GM18502 (cell line): ENCODE measurements around the gene TPRG1.
"Not testable (repeated sequence)": the region's sequence is repeated elsewhere in the genome, so short reads cannot be mapped to it uniquely, and the experiment has no call there.

Experiments used
- ATAC-seq: cut with Tn5 transposase; IDR thresholded peaks from one replicate; pipeline ENCODE4 v1.9.1; 2021; ENCODE audit warnings: mild to moderate bottlenecking; ENCODE audit not compliant: unreplicated experiment, poor library complexity

Gene TPRG1

DNA sequence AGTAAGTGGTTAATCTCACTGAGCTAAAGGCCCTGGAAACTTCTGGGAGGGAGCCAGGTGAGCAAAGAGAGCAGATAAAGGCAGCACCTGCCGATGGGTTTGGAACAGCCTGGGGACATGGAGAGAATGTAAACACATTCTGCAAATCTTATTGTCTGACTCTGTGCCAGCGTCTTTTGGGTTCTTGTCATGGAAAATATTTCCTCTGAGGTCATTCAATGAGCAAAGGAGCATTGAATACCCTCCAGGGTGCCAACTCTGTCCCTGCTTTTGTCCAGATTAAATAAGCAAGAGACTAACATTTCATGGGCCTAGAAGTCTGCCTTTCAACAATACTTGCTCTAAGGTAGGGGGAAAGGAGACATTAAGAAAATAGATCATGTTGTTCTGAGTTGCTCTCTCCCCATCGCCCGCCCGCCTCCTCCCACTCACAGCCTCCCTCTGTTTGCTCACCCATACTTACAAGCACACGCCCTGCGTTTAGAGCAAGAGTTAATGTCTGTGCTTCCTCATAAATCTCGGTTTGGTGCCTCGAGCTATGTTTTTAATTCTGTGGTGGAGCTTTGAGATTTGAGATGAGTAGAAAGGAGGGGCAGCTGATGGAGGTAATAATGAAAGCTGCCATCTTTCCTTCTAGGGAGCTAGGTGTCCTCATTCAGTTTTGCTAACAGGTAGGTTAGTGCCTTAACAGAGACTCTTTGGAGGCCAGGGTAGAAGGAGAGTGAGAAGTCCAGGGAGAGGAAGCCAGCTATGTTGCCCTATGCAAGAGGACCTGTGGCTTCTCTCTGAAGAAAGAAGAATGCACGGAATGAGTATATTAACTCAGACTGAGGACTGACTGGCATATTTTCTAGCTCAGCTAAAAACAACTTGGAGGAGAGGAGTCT lies 132.9 kb downstream of the TPRG1 start:
- no peak for ATAC-seq

DNA sequence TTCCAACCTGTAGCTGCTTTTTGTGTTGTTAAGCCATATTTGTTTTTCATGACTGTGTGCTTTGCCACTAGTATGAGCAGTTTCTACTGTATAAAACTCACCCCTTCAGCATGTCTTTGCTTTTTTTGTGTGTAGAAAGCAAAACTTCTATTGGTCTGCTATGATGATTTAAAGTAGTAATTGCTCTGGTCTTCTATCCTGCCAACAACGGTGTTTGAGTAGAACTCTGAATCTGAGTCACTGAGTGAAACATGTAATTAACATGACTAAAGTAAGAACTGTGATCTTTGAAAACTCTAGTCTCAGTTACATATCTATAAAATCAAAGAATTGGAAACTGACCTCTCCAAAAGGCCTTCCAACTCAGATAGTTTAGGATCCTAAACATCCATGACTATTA lies 133.6 kb downstream of the TPRG1 start:
- peak; percentile 74 for ATAC-seq

DNA sequence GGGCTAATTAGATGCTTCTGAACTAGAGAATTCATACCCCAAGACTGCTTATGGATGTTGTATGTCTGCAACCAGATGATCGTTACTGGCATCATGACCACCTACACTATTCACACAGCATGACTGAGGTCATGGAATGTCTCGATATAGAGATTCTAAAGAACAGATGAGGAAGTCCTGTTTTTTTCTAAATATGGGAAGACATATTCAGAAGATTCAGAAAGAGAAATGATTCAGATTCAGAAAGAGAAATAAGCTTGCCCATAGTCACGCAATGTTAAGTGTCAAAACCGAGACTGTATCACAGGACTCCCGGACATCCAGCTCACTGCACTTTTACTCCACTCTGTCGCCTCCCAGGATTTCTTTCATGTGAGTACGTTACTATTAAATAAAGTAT lies 136.2 kb downstream of the TPRG1 start:
- ATAC-seq: no peak

DNA sequence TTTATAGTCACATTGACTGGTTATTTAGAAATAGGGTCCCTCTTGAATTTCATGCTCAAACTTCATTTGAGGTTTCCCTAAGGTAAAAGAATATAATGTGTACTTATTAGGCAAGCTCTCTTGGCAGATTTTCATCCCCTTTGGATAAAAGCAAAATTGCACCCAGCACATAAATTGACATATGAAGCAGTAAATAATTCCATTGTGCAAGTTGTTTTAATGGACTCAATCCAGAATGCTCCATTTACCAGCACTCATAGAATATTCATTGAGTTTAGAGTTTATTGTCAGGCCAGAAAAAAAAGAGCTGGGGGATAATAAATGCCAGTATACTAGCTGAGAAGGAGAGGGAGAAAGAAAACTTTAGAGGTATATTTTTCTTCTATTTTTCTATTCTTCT lies 136.8 kb downstream of the TPRG1 start:
- no peak for ATAC-seq

DNA sequence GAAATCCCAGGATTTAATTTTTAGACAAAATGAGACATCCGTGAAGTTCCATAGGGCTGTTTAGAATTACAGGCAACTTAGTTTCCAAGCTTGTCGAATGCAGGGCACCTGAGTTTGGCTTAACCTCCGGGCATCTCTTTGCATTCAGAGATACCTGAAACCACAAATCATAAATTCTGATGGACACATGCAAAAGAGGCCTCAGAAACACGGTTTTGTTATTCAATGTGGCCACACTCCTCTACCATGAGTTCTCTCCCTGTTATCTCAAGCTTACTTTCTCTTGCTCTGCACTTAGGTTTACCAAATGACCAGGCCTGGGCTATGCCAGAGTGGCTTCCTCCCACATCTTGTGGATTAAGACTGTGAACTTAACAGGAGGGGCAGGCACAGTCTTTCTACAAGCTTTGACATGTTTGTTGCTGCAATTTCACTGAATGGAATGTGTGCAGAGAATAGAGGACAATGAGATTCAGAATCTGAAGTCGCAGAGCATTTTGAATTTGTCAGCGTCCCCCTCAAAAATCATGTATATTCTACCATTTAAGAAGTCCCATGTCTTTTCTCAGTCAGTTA lies 137.7 kb downstream of the TPRG1 start:
- no peak for ATAC-seq

DNA sequence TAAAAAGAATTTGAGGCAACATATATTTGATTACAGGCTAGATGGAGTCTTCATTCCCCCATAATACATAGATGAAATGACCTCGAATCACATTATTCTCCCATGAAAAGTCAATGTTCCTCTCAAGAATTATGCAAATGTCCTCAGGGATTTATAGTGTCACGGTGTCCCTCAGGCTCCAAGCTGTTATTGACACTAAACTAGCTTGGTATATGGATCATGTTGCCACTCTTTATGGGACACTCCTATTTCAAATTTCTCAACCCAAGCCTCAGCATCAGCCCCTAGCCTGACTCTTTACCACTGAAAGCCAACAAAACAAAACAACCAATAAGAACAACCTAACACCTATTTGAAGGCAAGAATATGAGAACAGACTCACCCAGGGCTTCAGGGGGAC lies 139.8 kb downstream of the TPRG1 start:
- no peak for ATAC-seq

DNA sequence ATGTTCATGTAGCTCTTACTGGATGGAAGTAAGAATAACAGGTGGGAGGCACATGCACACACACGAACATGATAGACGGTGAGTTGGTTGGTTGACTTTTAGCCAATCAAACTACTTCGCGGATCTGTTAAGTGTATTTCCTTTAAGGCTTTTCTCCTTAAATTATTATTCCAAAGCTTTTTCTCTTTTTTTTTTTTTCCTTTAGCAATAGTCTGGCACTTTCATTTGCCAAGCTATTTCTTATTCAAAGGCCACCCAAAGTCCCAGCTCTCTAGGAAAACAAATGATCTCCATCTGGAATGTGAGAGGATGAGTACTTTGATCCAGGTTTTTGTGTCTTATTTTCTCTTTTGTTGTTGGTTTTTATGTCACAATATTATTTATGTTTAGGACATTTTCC lies 141.1 kb downstream of the TPRG1 start:
- ATAC-seq: no peak

DNA sequence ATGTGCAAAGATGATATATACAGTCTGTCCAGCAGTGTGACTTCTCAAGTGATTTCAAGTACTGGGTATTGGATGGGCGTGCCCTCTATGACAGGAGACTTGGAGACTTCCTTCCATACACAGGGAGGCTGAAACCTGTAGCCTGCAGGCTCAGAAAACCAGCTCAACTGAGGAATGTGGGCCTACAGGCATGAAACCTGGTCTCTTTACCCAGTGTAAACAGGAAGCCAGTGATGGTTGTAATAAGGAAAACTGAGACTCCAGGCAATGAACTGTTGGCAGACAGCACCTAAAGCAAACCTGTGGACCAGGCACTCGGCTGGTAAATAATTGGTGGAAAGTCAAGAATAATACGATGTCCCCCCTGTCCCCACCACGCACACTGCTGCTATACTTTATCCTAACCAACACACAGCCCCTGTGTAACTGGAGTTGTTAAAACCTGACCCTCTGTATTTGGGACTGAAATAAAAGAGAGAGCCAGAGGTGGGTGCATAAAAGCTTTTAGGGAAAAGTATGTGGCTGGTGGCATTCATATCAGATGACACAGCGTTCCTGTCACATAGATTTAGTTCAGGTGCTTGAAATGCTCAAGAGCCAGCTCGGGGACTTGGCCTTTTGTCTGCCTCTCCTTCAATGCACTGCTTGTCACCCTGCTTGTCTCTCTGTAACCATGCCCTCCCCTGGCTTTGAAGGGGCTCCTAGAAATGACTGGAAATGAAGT lies 144.7 kb downstream of the TPRG1 start:
- ATAC-seq: no peak

DNA sequence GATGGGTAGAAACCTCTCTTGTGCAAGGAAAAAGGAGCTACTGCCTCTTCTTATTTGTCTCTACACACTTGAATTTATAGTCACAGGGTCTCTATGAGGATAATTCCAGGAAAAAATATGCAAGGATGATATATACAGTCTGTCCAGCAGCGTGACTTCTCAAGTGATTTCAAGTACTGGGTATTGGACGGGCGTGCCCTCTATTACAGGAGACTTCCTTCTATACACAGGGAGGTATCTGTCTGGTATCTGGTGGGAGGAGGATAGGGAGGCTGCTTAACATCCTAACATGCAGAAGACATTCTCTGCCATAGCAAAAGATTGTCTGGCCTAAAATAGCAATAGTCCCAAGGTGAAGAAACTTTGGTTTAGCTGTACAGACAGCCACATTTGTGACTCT lies 146.1 kb downstream of the TPRG1 start:
- no peak for ATAC-seq

DNA sequence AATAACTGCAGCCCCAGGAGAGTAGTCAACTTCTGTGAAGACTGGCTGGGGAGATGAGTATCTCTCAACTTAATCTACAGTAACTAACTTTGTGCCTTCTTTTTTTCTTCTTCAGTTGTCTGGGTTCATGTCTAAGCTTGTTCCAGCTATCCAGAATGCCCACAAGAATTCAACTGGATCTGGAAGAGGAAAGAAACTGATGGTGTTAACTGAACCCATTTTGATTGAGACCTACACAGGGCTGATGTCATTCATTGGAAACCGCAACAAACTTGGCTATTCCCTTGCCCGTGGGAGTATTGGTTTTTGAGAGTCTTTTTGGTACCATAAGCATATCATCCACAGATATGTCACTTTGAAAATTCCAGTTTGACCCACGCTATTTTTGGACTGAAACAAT lies 148.7 kb downstream of the TPRG1 start:
- ATAC-seq: no peak

DNA sequence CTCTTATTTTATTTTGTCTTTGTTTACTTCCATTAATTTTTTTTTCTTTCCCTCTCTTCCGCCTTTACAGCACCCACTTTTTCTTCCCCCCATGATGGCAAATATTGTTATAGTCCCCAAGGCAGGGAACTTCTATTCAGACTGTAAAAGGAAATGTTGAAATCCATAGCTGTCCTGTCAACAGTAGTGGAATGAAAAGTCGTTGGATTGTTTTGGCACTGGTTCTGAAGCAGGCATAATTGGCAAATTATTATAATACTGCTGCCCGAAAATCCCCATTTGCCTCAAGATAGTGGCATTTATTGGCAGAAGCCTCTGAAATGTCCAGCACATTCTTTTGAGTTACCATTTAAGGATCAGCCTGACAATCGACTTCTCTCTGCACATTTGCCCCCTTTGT lies 150.6 kb downstream of the TPRG1 start:
- ATAC-seq: no peak

DNA sequence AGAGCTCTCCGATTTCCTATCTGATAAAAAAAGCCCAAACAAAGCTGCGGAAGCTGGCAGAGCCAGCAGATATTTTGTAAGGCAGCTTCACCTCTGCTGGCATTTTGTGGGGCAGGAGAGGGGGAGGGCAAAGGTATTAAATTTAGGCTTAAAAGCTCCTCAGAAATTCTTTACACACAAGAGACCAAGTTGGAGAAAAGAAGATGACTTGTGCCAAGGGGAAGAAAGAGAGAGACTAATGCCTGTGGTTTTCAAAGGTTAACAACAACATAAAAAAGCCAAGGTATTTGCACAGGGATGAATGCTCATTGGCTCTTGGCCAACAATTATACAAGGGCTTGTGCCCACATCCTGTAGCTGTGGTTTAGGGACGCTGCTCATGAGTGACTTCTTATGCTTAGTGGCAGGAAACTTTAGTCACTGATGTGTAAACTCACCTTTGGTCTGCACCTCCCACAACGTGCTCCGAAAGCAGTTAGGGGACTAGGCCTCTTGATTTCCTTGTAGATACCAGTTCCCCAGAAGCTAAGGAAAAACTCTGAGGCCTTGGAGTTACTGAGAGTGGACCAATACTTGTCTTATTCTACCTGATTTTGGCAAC lies 152.9 kb downstream of the TPRG1 start:
- ATAC-seq: peak; percentile 100

DNA sequence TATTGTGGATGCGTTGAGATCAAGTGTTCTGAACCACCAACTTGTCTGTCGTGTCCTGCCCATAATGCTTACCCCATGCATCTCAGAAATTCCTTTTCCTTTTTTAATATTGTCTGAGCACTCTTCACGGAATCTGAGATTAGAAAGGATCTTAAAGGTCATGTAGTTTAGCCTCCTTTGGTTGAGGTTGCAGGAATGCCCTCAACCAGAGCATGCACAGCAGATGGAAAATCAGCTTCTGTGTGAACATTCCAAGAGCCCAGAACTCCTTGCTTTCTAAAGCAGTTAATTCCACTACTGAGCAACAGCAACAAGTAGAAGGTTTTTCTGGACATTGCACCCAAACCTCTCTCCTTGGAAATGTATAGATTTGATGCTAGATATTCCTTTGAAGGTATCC lies 153.7 kb downstream of the TPRG1 start:
- no peak for ATAC-seq

DNA sequence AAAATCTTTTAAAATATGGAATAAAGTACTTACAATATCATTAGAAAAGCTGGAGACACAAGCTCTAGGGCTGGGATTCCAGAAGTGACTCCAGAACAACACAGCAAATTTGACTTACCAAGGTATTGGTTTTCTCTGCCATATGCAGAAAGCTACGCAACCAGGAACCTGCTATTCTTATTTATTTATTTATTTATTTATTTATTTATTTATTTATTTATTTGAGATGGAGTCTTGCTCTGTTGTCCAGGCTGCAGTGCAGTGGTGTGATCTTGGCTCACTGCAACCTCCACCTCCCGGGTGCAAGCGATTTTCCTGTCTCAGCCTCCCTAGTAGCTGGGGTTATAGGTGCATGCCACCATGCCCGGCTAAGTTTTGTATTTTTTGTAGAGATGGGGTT lies 157.9 kb downstream of the TPRG1 start:
- ATAC-seq: not testable (repeated sequence)

DNA sequence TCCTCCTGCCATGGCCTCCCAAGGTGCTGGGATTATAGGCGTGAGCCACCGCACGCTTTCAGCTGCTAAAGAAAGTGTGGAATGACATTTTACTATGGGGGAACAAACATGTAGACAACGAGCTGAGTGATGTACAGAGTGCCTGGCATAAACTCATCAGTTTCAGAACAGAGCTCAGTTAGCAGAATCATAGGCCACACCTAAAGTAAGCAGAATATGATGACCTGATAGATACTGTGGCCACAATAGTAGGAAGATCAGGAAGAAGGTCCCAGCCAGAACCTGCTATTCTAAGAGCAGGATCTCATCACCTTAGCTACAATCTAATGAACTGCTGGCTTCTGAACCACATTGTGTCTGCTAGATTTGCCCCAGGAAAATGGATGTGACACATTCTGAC lies 158.3 kb downstream of the TPRG1 start:
- no peak for ATAC-seq

DNA sequence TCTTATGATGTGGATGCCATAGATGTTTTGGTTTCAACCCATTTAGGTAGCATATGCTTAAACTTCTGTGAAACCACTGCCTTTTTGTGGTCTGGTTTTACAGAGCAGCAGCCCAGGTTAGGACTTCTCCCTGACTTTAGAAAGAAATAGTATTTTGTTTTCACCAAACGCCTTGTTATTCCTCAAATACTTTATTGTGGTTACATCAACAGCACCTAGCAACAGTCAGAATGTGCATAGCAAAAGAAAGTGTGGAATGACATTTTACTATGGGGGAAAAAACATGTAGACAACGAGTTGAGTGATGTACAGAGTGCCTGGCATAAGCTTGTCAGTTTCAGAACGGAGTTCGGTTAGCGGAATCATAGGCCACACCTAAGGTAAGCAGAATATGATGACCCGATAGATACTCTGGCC lies 159.2 kb downstream of the TPRG1 start:
- ATAC-seq: no peak

DNA sequence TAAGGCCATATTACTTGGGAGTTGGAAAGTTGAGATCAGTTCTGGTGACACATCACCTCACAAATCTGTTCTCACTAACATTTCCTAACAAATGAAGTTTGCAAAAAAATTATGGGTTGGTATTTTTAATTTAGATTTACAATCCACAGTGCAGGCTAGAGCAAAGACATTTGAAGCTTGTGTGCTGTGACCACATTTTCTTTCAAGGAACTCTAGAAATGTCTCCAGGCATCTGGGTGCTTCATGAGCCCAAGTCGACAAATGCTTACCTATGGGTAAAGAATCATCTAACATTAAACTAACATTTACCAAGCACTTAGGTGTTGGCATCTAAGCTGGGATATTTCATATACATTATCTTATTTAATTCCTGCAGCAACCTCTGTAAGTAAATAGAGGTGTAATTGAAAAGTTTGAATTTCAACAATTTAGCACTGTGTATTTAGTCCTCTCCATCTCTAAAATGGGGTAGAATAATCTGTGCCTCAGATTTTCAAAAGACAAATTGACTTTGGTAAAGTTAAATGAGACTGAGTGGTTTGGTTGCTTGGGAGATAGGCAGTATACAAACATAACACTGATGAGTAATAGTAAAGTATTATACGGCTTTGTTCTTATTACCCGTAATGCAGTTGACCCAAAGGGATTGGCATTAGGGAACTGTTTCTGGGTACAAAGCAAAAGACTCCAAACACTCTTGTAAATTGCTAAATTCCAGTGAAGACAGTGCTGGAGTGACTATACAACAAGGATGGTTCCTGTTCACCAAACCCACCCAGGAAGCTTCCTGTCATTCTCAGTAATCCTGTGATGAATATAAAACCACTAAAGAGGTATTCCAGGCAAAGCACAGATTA lies 162.5 kb downstream of the TPRG1 start:
- no peak for ATAC-seq

DNA sequence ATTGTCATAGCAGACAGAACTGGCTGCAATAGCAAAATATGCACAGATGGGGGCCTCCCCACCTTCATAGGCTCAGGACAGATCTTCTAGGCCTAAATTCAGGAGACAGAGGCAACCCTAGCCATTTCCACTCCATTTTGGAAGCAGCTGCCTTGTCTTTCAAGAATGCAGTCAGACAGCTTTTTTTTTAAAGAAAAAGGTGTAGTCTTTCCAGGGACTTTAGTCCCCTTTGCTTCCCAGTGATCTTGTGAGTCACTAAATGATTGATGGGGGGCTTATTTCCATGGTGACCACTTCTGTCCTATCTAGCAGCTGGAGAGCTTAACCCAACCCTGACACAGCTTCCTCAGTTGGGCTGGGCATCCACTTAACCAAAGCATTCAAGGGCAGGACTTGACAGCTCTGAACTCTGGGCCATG lies 165.9 kb downstream of the TPRG1 start:
- ATAC-seq: no peak

DNA sequence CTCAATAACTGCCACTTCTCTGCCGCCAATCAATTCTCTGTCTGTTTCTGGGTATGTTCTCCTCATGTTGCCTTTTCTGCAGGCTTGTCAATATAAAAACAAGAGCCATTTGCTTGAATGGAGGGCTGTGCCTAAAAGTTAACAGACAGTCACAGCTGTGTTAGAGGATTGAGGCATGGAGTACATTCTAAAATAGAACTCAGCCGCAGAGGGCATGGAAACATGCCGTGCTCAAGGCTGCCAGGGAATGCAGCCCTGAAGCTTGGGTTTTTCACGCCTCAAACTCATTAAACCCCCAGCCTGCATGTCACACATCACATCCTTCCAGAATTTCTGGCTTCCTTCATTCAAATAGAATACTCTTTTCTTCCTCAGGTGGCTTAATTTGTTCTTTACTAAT lies 166.6 kb downstream of the TPRG1 start:
- no peak for ATAC-seq

DNA sequence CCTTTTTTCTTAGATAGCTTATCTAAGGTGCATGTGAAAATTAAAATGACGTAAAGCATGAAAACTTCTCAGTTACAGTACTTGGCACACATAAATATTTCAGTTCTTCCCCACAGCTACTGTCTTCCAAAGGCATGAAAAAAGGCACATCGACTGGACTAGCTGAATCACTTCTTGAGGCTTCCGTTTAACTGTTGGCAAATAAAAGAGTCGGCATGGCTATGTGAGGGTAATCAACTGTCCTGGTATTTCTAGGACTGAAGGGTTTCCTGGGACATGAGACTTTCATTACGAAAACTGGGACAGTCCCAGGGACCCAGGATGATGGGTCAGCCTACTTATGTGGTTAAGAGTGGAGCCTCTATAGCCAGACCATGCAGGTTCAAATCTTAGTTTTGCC lies 168.2 kb downstream of the TPRG1 start:
- ATAC-seq: no peak
